GM13977 (cell line): ENCODE measurements around the gene CHCHD5.
"Not testable (repeated sequence)": the region's sequence is repeated elsewhere in the genome, so short reads cannot be mapped to it uniquely, and the experiment has no call there.

ENCODE experiments used
- DNase-seq: peaks from one replicate; pipeline ENCODE4 v3.0.0; 2012; ENCODE audit warnings: low spot score
- CTCF ChIP-seq: IDR thresholded peaks from 2 replicates; pipeline ENCODE4 v1.5.1; 2012; ENCODE audit warnings: mild to moderate bottlenecking, control low read depth; ENCODE audit not compliant: insufficient read depth; ENCODE audit errors: extremely low read depth, missing control alignments
- in situ Hi-C: fragments of 300-500 bp; cut with MboI; formaldehyde crosslinking; loops from one replicate; pipeline ENCODE4 v1.12.0; 2022; ENCODE audit warnings: low sequenced_read_pairs, low pct_unique_long_range_greater_than_20kb, mixed read lengths, inconsistent platforms; ENCODE audit not compliant: unreplicated experiment

Gene CHCHD5

DNA sequence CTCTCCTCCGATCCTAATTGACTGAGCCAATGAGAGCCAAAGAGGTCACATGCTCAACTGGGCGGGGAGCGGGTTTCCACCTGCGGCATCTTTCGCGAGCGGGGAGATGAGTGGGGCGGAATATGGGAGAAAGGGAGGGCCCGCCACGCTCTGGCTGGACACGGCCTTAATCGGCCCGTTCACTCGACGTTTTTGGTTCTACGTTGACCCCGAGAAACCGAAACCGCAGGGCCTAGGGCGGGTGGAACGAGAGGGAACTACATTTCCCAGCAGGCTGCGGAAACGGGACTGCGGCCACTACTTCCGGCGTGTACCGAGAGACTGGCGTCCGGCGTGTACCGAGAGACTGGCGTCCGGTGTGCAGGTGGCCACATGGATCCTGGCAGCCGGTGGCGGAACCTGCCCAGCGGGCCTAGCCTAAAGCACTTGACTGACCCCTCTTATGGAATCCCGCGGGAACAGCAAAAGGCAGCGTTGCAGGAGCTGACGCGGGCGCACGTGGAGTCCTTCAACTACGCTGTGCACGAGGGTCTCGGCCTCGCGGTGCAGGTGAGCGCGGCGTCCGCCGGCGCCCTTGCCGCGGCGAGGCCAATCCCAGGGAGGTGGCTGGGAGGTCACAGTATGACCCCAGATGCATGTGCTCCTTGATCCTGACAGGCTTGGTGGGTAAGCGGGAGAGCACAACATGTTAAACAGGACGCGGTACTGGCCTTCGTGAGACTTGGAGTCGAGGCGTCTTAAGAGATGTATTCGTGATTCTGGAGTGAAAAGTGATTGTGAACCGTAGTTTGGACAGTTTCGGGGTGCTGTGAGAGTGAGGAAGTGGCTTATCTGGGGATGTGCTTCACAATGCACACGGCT is 42.1 kb upstream of the CHCHD5 start, which contains the start of gene POLR1B:
Gene POLR1B, plus strand, starts transcription at position 343 of the 861 bp plus-strand sequence. Its CDS starts 30 bp downstream, at position 373.
- in situ Hi-C loops, result no loop called here
- peak; percentile 87 for DNase-seq
- TF ChIP-seq CTCF, result no peak

DNA sequence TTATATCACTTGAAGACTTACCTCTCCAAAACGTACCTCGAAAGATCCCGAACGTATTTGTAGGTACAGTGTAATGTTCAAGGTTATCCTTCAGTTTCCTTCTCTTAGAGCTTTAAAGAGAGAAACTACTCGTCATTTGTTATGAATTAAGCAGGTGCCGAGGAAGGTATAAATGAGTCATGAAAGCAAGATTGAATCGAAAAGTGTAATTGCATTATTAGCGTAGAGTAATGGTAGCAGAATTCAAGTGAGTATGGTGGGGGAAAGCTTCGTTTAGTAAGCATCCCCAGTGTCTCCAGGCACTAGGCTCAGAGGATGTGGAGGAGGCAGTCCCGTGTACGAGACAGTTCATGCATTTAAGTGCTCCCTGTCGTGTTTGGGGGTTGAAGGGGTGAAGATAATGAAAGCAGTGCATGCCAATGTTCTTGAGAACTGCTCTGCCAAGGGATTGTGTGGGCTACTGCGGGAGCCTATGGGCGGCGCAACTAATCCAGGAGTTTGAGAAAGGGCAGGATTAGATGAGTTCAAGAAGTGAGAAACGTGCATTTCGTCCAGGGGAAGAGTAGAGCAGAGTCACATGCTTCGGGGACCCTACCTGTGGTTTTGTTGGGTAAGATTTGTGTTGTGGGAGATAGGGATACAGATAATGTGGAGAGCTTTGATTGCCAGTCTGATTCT is 41.3 kb upstream of the CHCHD5 start:
- in situ Hi-C loops, result no loop called here
- no peak for TF ChIP-seq CTCF
- DNase-seq, result peak; percentile 20

DNA sequence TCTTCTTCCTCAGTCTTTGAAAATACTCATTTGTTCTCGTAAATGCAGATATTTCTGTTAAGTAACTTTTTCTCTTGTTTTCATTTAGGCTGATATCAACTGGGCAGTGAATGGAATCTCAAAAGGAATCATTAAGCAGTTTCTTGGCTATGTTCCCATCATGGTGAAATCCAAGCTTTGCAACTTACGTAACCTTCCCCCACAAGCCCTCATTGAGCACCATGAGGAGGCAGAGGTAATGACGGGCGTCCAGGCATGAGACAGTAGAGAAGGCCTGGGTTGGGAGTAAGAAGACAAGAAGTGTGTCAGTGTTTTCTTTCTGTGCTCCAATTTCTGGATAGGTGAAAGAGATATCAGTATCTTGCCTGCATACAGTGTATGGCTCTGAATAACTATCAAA is 37.1 kb upstream of the CHCHD5 start:
- no peak for TF ChIP-seq CTCF
- in situ Hi-C loops, result no loop called here

GRCh38 chr2:112548980-112549379 is 35.4 kb upstream of the CHCHD5 start:
- no peak for TF ChIP-seq CTCF
- DNase-seq, result no peak
- in situ Hi-C loops, result no loop called here

More for the DNA sequence above, 37.1 kb upstream of the CHCHD5 start:
- DNase-seq, result no peak

GRCh38 chr2:112566104-112566503 is 18.3 kb upstream of the CHCHD5 start:
- in situ Hi-C loops, result no loop called here
- no peak for DNase-seq
- no peak for TF ChIP-seq CTCF

GRCh38 chr2:112566508-112566907 is 17.9 kb upstream of the CHCHD5 start:
- in situ Hi-C loops, DNase-seq: not testable (repeated sequence)

DNA sequence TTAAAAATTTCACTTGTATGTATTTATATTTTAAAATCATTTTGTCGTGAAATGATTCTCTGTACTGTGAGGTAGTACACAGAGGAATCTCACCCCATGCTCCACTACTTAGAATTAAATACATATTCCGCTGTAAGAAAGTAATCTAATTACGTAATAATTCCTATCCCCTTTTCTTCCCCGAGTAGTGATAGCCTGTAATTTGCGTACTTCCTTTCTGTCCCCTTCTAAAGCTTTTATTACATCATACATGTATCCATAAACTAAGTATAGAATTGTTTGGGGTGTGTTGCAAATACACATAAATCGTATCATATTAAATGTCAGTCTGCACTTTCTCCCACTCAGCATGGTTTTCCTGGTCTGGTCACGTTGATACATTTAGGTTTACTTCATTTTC is 12.4 kb upstream of the CHCHD5 start:
- no peak for TF ChIP-seq CTCF
- no peak for DNase-seq
- in situ Hi-C loops, result no loop called here
